Dedifferentiated amniotic fluid mesenchymal stem cell (primary cell): ENCODE results near the gene LTB.
A peak's percentile ranks its signal among the peaks of the same experiment; 100 is the strongest.
"Not testable (repeated sequence)": the region's sequence is repeated elsewhere in the genome, so short reads cannot be mapped to it uniquely, and the experiment has no call there.

Experiments used
- DNase-seq: peaks from one replicate; pipeline ENCODE4 v3.0.0-alpha.2; 2016; ENCODE audit errors: extremely low spot score

Gene LTB

DNA sequence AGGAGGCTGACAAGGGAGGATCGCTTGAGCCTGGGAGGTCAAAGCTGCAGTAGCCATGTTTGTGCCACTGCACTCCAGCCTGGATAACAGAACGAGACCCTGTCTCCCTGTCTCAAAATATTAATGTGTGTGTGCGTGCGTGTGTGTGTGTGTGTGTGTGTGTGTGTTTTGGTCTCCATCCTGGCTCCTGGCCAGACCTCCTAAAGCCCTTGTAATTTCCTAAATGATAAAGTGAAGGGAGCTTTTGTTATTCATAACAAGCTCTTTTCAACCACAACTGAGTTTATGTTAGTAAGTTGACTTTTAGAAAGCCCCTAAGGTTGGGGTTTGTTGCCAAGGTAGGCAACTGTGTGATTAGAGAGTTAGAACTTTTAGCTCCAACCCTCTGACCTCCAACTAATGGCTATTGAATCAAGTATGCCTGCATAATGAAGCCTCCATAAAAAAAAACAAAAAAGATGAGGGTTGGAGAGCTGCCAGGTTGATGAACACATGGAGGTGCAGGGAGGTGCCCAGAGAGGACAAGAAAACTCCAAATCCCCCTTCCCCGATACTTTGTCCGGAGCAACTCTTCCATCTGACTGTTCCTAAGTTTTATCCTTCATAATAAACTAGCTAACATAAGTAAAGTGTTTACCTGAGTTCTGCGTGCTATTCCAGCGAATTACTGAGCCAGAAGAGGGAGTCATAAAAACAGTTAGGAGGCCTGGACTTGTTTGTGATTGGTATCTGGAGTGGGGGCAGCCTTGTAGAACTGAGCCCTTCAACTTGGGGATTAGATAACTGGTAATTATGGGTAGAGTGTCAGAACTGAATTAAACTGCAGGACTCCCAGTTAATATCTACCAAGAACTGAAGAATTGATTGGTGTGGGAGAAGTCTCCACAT lies 27.5 kb upstream of the LTB start:
- no peak for DNase-seq

DNA sequence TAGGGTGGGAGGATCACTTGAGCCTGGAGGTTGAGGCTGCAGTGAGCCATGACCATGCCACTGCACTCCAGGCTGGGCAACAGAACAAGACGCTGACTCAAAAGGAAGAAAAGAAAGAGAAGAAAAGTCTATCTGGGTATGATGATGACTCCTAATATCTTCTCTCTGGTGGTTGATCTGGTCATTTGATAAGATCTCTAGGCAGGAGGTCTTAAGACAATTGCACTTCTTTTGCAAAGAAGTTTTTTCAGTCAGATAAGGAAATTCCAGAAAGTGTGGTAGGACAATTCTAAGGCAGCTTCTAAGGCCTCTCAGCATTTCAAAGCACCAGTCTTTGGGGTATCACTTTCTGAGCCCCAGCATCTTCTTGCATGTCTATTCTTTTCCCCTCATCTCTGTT lies 25.1 kb upstream of the LTB start:
- DNase-seq = no peak

DNA sequence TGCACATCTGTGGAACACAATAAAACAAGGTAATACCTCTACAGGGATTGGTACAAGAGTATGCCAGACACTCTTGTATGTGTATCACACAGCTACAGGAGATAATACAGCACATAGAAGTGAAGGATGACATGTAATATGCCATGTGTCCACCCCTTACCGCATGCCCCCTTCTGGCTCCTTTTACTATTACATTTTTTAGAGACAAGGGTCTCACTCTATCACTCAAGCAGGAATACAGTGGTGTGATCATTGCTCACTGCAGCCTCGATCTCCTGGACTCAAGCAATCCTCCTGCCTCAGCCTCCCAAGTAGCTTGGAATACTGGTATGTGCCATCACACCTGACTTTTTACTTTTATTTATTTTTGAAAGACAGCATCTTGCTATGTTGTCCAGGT lies 14.8 kb upstream of the LTB start:
- no peak for DNase-seq

DNA sequence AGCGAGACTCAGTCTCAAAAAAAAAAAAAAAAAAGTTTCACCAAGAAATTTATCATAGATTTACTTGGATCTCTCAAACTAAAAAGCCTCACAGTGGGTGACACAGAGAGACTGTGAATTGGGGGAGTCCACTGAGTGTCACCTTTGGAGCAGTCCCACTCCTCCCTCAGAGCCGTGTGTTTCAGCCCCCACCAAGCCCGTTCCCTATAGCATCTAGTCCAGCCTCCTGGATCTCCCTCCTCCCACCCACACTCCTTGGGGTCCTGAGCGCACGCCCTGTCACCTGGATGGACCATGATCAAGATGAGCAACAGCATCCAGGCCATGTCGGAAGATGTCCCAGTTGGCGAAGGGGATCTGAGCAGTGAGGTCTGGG lies 10.2 kb upstream of the LTB start:
- no peak for DNase-seq

DNA sequence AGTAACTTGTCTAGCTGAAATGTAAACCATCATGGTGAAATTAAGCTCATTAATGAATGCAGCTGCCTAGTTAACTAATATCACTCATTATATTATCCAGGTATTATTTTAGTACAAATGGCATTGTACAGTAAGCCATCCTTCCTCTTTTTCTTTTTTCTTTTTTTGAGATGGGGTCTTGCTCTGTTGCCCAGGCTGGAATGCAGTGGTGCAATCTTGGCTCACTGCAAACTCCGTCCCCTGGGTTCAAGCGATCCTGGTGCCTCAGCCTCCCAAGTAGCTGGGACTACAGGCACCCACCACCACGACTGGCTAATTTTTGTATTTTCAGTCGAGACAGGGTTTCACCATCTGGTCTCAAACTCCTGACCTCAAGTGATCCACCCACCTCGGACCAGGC lies 8.5 kb upstream of the LTB start:
- DNase-seq = not testable (repeated sequence)

DNA sequence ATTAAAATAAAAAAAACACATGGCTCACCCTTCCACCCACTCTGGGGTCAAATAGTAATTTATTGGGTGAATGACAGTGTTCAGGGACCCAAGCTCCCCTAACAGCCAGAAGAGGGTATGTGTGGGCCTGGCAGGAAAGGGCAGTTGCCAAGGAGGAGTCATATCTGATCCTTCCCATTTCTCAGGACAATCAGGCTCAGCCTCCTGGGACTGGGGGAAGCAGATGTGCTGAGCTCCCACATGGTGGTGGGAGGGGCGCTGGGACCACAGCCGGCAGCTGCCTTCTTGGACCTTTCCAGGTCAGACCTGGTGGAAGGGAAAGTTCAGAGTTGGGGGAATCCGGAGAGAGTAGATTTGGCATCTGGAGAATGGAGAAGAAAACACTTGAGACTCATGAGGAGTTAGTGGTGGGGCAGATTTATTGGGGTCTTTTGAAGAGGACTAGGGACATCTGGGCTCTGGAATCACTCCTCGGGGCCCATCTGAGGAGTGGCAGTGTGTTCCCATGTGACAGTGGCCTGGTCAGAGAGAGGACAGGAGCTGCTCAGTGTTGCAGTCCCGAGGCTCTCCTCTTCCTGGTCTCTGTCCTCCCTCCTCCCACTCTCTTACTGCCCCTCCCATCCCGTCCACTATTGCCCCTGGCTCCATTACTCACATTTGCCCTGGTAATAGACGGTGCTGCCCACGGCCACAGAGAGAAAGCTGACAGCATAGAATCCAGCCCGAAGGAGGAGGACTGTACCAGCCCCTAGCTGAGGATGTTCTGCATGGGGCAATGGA lies 6.8 kb upstream of the LTB start:
- no peak for DNase-seq

DNA sequence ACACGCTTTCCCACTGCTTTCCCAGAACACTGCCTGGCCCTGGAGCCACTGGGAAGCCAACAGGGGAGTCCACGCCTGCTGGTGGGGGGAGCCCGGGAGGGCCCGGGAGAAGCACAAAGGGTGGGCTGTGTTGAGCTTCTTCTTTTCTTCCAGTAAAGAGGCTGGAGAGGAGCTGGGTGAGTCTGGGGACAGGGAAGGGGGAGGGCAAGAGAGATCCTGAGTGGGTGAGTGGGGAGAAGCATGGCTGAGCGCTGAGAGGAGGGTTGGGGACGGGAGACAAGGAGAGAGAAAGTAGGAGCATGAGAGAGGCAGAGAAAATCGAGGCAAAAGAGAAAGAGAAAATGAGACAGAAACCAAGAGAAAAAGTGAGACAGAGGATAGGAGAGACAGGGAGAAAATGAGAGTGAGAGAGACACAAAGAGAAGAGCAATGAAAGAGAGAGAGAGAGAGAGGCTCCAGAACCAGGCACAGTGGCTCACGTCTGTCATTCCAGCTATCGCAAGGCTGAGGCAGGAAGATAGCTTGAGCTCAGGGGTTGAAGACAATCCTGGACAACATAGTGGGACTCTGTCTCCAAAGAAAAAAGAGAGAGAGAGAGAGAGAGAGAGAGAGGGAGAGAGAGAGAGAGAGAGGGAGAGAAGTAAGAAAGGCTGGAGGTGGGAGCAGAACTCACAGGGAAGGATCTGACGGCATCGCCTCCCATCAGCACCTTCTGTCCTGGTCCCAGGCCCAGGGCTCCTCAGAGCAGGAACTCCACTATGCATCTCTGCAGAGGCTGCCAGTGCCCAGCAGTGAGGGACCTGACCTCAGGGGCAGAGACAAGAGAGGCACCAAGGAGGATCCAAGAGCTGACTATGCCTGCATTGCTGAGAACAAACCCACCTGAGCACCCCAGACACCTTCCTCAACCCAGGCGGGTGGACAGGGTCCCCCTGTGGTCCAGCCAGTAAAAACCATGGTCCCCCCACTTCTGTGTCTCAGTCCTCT lies 5.9 kb upstream of the LTB start:
- no peak for DNase-seq

DNA sequence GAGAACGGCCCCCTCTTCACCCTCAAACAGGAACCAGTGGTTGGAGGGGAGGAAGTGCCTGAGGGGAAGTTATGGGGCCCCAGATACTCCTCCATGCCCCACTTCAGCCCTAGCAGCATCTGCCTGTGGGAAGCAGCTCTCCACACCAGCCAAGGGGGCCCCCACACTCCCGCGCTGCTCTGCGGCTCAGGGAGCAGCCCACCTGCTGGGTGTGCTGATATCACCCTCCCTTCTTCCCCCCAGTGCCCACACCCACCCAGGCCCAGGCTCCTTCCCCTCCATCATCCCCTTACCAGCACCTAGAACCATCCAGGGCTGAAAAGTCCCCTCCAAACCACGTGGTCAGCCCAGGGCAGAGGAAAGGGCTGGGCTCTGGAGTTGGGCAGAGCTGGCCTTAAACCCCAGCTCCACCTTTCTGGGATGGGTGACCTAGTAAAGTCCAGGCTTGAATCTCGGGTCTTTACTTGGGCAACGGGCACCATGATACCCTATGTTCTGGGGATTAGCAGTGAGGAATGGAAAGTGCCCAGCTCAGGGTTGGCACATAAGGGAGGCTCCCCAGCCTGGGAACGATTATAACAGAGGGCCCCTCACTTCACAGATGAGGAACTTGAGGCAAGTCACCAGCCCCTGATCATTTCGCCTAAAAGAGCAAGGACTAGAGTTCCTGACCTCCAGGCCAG lies 4.5 kb upstream of the LTB start:
- no peak for DNase-seq

DNA sequence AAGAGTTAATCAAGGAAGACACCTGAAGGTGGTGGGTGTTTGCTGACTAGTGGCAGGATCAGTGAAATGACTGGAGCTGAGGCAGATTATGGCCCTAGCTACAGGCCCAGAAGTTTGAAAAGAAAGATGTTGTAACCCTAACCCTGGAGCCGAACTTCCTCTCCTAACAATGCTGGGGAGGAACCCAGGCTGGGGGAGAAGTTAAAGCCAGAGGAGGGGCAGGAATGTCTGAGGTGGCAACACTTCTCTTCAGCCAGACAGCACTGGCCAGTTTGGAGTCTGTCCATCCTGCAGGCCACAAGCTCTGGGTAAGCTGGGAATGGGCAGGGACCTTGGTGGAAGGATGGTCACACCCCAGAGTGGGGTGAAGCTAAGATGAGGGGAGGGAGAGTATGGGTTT lies 3.8 kb upstream of the LTB start, which contains the start of gene LST1:
Gene LST1, plus strand, starts transcription at position 270 of the 400 bp plus-strand sequence. CDS start 1,023 bp downstream, outside the sequence.
- no peak for DNase-seq

DNA sequence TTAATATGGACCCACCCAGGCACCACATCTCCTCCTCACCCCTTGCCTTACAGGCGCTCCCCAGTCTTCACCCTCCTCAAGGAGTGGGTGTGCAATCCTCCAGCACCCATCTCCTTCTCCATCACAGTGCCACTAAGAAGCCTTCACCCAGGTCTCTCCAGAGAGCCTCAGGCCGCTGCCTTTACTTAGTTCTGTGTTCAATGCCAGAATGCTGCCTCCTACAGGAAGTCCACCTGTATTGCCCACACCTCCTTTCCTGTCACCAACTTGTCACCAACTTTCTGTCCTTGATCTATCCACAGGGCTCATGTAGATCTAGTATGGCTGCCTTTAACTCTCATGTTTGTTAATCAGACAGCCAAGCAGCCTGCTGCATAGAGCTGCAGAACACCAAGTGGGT lies 3.3 kb upstream of the LTB start:
- no peak for DNase-seq

DNA sequence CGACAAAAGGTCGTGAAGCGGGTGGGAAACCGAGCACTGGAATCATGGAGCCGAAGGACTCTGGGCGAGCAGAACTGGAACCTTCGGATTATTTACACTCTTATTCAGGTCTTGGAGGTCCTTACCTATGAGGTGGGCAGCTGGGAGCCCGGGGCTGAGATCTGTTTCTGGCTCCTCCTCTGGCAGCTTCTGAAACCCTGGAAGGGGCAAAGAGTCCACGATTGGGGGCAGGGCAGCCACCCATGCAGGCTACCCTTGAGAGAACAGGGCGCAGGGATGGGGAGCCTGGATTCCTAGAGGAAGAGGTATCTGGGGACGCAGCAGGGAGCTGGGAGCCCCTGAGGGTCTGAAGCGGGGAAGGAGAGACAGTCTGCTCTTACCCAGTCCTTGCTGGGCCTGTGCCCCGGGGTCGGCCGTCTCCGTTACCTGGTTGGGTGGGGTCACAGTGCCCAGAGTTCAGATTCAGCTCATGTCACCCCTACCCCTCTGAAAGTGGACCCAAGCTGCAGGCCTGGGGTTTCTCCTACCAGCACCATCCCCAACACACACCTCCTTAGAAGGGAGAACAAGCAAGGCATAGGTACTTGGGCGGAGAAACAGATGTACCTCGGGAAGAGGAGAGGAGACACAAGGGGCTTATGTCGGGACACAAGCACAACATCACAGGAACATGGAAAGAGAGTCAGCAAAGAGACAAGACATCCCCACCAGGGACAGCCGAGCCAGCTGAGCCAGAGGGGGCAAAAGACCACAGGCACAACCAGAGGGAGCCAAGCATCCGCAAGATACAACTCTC lies 592 bp downstream of the LTB start:
- DNase-seq = no peak

DNA sequence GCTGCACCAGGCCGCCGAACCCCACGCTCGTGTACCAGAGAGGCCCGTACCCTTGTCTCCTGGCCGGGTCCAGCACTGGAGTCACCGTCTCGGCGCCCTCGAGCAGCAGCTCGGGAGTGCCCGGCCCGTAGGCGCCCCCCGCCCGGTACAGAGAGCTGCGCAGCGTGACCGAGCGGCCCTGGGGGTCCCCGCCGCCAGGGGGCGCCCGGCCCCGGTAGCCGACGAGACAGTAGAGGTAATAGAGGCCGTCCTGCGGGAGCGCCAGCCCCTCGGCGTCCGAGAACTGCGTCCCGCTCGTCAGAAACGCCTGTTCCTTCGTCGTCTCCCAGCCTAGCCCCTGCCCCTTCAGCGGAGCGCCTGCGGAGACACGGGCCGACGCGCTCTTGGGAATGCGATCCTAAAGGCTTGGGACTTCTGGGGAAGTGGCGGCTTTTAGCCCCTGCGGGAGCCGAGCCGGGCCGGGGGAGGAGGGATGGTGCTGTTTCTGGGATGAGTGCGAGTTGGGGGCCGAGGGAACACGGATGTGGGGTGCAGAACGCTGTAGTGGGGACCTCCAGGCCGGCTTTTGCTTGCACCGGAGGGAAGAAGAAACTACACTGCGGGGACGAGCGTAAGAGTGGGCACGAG lies 1.3 kb downstream of the LTB start:
- DNase-seq = peak; percentile 66

DNA sequence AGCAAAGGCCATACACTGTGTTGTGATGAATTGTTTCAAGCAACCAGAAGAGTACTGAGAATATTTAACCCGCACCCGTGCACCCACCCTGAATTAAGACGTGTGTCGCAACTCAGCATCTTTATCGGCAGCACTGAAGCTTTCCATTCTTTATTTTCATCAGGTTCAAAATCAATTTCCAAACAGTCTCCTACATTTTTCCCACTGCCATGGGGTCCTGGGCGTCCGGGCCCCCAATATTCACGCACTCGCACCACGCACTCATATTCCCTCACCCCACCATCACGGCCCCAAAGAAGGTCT lies 1.8 kb downstream of the LTB start:
- DNase-seq = no peak

DNA sequence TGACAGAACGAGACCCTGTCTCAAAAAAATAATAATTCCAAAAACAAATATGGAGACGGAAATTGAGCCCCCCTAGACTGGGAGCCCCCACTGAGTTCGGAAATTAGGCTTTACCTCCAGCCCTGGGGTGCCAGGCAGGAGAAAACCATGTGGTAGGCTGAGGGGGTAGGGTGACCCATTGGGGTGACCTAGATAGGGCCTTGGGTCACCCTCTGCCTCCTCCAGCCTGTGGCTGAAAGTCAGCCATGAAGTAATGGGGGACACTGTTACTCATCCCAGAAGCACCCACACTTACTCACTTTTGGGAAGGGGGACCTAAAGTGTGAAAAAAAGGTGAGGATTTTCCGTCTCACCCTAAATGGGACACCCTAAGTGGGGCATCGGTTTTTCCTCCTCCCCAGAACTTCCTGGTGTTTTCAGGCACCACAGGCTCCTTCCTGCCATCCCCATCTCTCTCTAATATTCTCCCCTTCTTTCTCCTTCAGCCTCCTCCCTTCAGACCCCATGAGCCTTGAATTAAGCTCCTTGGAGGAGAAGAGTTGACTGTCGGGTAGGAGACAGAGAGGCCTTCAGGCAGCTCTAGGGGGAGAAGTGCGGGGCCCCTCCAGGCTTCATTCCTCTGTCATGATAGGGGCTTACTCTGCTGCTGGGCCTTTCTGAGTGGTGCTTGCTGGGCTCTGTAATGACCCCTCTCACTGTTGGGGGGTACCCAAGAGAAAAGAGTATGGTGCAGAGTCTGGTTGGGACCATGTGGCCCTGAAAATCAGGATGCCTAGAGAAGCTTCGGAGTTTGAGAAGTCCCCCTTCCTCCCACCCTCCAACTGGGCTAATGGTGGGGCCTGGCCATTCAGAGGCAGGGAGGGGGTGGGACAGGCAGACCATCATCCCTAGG lies 2.4 kb downstream of the LTB start:
- DNase-seq = no peak

DNA sequence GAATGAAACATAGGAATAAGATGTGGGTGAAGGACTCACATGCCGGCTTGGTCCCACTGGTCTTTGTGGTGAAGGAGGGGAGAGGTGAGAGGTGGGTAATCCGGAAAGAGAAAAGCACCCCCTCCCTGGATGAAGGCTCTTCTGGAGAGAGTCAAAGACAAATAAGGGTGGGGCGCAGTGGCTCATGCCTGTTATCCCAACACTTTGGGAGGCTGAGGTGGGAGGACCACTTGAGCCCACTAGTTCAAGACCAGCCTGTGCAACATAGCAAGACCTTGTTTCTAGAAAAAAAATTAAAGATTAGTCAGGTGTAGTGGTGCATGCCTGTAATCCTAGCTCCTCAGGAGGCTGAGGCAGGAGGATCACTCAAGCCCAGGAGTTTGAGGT lies 3.1 kb downstream of the LTB start:
- DNase-seq = no peak

DNA sequence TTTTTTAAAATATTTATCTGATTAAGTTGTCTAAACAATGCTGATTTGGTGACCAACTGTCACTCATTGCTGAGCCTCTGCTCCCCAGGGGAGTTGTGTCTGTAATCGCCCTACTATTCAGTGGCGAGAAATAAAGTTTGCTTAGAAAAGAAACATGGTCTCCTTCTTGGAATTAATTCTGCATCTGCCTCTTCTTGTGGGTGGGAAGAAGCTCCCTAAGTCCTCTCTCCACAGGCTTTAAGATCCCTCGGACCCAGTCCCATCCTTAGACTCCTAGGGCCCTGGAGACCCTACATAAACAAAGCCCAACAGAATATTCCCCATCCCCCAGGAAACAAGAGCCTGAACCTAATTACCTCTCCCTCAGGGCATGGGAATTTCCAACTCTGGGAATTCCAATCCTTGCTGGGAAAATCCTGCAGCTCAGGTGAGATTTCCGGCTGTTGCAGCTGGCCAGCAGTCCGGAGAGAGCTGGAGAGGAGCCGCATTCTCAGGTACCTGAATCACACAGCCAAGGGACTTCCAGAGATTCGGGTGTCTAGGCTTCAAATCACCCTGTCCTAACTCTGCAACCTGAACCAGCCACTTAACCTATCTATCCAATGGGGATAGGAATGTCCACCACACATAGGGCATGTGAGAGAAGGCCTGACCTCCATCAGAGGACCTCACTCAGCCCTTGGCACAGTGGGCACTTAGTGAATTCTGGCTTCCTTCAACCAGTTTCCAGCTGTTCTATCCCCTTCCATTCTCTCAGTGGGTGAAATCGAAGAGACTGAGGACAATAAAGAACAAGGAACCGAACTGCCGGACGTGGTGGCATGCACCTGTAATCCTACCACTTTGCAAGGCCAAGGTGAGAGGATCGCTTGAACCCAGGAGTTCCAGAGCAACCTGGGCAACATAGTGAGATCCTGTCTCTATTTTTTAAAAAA lies 3.8 kb downstream of the LTB start:
- no peak for DNase-seq

DNA sequence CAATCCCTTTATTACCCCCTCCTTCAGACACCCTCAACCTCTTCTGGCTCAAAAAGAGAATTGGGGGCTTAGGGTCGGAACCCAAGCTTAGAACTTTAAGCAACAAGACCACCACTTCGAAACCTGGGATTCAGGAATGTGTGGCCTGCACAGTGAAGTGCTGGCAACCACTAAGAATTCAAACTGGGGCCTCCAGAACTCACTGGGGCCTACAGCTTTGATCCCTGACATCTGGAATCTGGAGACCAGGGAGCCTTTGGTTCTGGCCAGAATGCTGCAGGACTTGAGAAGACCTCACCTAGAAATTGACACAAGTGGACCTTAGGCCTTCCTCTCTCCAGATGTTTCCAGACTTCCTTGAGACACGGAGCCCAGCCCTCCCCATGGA lies 4.7 kb downstream of the LTB start:
- DNase-seq = no peak
